Astrocyte of the cerebellum (primary cell): ENCODE measurements around the gene MAN1A1.

Experiments
- DNase-seq: peaks from one replicate; pipeline ENCODE4 v3.0.0-alpha.2; 2011; ENCODE audit warnings: low read depth
- H3K4me3 ChIP-seq: 2 replicates; pipeline ENCODE4 v1.5.1; 2011; ENCODE audit warnings: mild to moderate bottlenecking, low read depth, low read length, moderate library complexity
- in situ Hi-C: cut with HindIII; loops from 2 replicates; pipeline ENCODE4 v1.10.0; 2017; ENCODE audit warnings: low sequenced_read_pairs
- TF ChIP-seq, protein P1 (sequence below): IDR thresholded peaks from 2 replicates; pipeline ENCODE4 v1.5.1; 2012; ENCODE audit warnings: low read length, low read depth, moderate library complexity, mild to moderate bottlenecking; ENCODE audit errors: missing control alignments

Gene MAN1A1

DNA sequence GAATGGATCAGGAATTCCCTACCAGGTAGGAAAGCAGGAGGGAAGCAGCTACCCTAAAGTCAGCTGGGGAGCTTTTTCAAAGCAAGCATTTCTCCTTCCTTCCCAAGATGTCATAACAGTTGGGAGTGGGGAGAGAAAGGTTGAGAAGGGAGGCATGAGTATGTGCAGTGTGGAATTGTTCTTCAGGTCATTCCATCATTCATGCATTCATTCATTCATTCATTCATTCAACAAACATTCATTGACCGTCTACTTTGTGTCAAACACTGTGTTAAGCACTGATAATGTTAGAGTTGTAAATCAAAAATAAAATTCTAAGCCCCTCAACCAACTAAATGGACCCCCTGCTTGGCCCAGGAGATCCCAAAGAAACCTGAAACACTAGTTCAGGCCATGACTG, 221.9 kb downstream of the MAN1A1 start:
- H3K4me3 ChIP-seq, result no peak overlapping the region
- TF ChIP-seq, protein P1, sequence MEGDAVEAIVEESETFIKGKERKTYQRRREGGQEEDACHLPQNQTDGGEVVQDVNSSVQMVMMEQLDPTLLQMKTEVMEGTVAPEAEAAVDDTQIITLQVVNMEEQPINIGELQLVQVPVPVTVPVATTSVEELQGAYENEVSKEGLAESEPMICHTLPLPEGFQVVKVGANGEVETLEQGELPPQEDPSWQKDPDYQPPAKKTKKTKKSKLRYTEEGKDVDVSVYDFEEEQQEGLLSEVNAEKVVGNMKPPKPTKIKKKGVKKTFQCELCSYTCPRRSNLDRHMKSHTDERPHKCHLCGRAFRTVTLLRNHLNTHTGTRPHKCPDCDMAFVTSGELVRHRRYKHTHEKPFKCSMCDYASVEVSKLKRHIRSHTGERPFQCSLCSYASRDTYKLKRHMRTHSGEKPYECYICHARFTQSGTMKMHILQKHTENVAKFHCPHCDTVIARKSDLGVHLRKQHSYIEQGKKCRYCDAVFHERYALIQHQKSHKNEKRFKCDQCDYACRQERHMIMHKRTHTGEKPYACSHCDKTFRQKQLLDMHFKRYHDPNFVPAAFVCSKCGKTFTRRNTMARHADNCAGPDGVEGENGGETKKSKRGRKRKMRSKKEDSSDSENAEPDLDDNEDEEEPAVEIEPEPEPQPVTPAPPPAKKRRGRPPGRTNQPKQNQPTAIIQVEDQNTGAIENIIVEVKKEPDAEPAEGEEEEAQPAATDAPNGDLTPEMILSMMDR, result no peak
- no peak for DNase-seq
- in situ Hi-C loops, result no loop called here
